Neural cell (in vitro differentiated cells): Measurements from ENCODE around the gene SPATA12.

Experiments used
- CTCF ChIP-seq: fragments of 450-650 bp; IDR thresholded peaks from 2 replicates; pipeline ENCODE4 v1.5.1; 2014; ENCODE audit warnings: antibody characterized with exemption, mild to moderate bottlenecking, moderate library complexity; ENCODE audit not compliant: poor library complexity, severe bottlenecking
- SMC3 ChIP-seq: fragments of 450-650 bp; conservative IDR thresholded peaks from 2 replicates; pipeline ENCODE4 v1.6.1; 2014; ENCODE audit warnings: antibody characterized with exemption, mild to moderate bottlenecking, moderate library complexity; ENCODE audit not compliant: poor library complexity

- no peak for TF ChIP-seq CTCF
- no peak for TF ChIP-seq SMC3
Observed at GRCh38 chr3:57011022-57011421, 49.4 kb upstream of the SPATA12 start.
